Thyroid gland (tissue), 4 donors: ENCODE data around the gene PHPT1. TPM values are rescaled to one million over a fixed set of nuclear protein-coding genes. Genes with fewer than 3 reads are reported as not detected.

Source experiments
- DNase-seq, 2 donors: peaks; one replicate each; pipeline ENCODE4 v3.0.0-alpha.2; 2019
- H3K27ac ChIP-seq, 3 donors: fragments of 200-600 bp; sonication (generic); 1 replicate in 2 of 3; 2 replicates in 1 of 3; pipeline ENCODE4 v1.5.1; 2016 to 2019; ENCODE audit warnings: mild to moderate bottlenecking in 1 of 3, moderate library complexity in 1 of 3
- H3K27me3 ChIP-seq: fragments of 200-600 bp; sonication (generic); one replicate; pipeline ENCODE4 v1.5.1; 2019
- H3K36me3 ChIP-seq, 2 donors: fragments of 200-600 bp; sonication (generic); one replicate each; pipeline ENCODE4 v1.5.1; 2016 to 2019
- H3K4me1 ChIP-seq, 2 donors: fragments of 200-600 bp; sonication (generic); one replicate each; pipeline ENCODE4 v1.5.1; 2017 to 2019
- H3K4me3 ChIP-seq, 3 donors: fragments of 200-600 bp; sonication (generic); replicated peaks in 1 of 3; 1 replicate in 2 of 3; 2 replicates in 1 of 3; pipeline ENCODE4 v1.5.1; 2016; ENCODE audit warnings: mild to moderate bottlenecking in 1 of 3
- H3K9me3 ChIP-seq: fragments of 200-600 bp; sonication (generic); one replicate; pipeline ENCODE4 v1.5.1; 2017
- POLR2A ChIP-seq, 2 donors: fragments of 450-650 bp; IDR thresholded peaks; one replicate each; pipeline ENCODE4 v1.6.1; 2017; ENCODE audit warnings: antibody characterized with exemption in 2 of 2, mild to moderate bottlenecking in 2 of 2, moderate library complexity in 1 of 2
- WGBS, 2 donors: methylation state at CpG; one replicate each; pipeline ENCODE4 v1.1.5; 2017; 5-methylcytosine and 5-hydroxymethylcytosine counted together
- intact Hi-C: fragments of 100-400 bp; cut with DNase I; formaldehyde crosslinking; loops from one replicate; pipeline ENCODE4 v1.15.1; 2023
- total RNA-seq, 4 donors: library from RNA; depleted of rRNA; stranded (reverse); fragments of >200 nt; gene quantifications; one replicate each; pipeline ENCODE4 v1.2.3, GENCODE V29; 2016
- TF ChIP-seq, protein P1 (sequence below), 6 experiments: fragments of 200-600 bp in 3 of 6; fragments of 450-650 bp in 3 of 6; sonication (generic) in 3 of 6; IDR thresholded peaks; one replicate each; pipeline ENCODE4 v1.5.1; 2016 to 2019; ENCODE audit warnings: antibody characterized with exemption in 6 of 6, mild to moderate bottlenecking in 2 of 6, inconsistent platforms in 1 of 6, moderate library complexity in 1 of 6

The PHPT1 gene
- total RNA-seq, 4 donors from 2014 or later: 79.4 to 174 (median 115) TPM

- WGBS, 2 donors: 85 to 97% methylated on average over 12 to 15 of the region's 24 CpGs
- no peak for DNase-seq
Measured at GRCh38 chr9:136826703-136827582, 22.3 kb upstream of the PHPT1 start.

GRCh38 chr9:136827794-136828473 is 21.3 kb upstream of the PHPT1 start:
- Histone ChIP-seq H3K4me1 (no peaks in the 10 kb centered on the region), H3K36me3 (peaks cover 50 to 59% of the 10 kb centered on the region in 2 donors), H3K27me3 (no peaks in the 10 kb centered on the region), H3K9me3 (no peaks in the 10 kb centered on the region), H3K27ac (no peak overlapping the region), H3K4me3 (no peak overlapping the region)
- DNase-seq: no peak
- 94 to 97% methylated on average over 11 to 14 of the region's 14 CpGs for WGBS, 2 donors
- no peak for TF ChIP-seq POLR2A (IDR thresholded peaks at IDR 0.05)
- TF ChIP-seq, protein P1, sequence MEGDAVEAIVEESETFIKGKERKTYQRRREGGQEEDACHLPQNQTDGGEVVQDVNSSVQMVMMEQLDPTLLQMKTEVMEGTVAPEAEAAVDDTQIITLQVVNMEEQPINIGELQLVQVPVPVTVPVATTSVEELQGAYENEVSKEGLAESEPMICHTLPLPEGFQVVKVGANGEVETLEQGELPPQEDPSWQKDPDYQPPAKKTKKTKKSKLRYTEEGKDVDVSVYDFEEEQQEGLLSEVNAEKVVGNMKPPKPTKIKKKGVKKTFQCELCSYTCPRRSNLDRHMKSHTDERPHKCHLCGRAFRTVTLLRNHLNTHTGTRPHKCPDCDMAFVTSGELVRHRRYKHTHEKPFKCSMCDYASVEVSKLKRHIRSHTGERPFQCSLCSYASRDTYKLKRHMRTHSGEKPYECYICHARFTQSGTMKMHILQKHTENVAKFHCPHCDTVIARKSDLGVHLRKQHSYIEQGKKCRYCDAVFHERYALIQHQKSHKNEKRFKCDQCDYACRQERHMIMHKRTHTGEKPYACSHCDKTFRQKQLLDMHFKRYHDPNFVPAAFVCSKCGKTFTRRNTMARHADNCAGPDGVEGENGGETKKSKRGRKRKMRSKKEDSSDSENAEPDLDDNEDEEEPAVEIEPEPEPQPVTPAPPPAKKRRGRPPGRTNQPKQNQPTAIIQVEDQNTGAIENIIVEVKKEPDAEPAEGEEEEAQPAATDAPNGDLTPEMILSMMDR (IDR thresholded peaks at IDR 0.05): no peak
- intact Hi-C loops: no loop called here

More at GRCh38 chr9:136826703-136827582, 22.3 kb upstream of the PHPT1 start:
- Histone ChIP-seq H3K27me3 (no peaks in the 10 kb centered on the region), H3K9me3 (no peaks in the 10 kb centered on the region), H3K4me3 (no peak overlapping the region), H3K36me3 (peaks cover 42 to 51% of the 10 kb centered on the region in 2 donors), H3K27ac (no peak overlapping the region), H3K4me1 (no peaks in the 10 kb centered on the region)
- no peak for TF ChIP-seq POLR2A (IDR thresholded peaks at IDR 0.05)
- TF ChIP-seq, protein P1 (IDR thresholded peaks at IDR 0.05): no peak
- intact Hi-C loops: no loop called here

- Histone ChIP-seq H3K9me3 (no peaks in the 10 kb centered on the region), H3K27me3 (no peaks in the 10 kb centered on the region), H3K27ac (no peak overlapping the region), H3K4me3 (no peak overlapping the region), H3K4me1 (no peaks in the 10 kb centered on the region), H3K36me3 (peaks cover 50 to 56% of the 10 kb centered on the region in 2 donors)
- TF ChIP-seq POLR2A (IDR thresholded peaks at IDR 0.05): no peak
- TF ChIP-seq, protein P1 (IDR thresholded peaks at IDR 0.05): no peak
- intact Hi-C loops: no loop called here
- 96% methylated on average over 31 of the region's 31 CpGs for WGBS, 2 donors
- DNase-seq: no peak
Measured at GRCh38 chr9:136828474-136829140, 20.6 kb upstream of the PHPT1 start.

GRCh38 chr9:136829412-136829811 is 19.8 kb upstream of the PHPT1 start:
- H3K9me3 ChIP-seq: no peaks in the 10 kb centered on the region
- 90 to 94% methylated on average over 4 to 14 of the region's 14 CpGs for WGBS, 2 donors
- no peak overlapping the region for H3K27ac ChIP-seq
- no peaks in the 10 kb centered on the region for H3K27me3 ChIP-seq
- intact Hi-C loops: no loop called here
- DNase-seq: no peak
- H3K36me3 ChIP-seq: peaks cover 50% of the 10 kb centered on the region in 2 donors
- H3K4me3 ChIP-seq: no peak overlapping the region
- no peaks in the 10 kb centered on the region for H3K4me1 ChIP-seq
- no peak for TF ChIP-seq POLR2A (IDR thresholded peaks at IDR 0.05)
- TF ChIP-seq, protein P1 (IDR thresholded peaks at IDR 0.05): no peak
